ENCODE measurements around the gene TMPRSS3.

TMPRSS3 gene

DNA sequence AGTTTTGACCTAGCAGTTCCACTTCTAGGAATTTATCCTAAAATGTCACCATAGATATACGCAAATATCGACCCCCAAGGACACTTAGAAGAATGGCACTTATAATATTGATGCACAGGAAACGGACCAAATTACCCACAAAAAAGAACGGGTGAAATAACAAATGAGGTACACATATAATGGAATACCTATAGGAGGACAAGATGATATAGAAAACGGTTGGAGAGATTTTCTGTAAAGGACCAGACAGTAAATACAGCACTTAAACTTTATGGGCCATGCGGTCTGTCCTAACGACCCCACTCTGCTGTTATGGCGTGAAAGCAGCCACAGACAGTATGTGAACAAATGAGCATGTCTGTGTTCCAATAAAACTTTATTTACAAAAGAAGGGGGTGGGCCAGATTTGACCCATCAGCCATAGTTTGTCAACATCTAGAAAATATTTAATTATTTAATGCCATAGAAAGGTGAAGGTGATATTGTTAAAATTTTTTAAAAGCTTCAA, 2.4 kb downstream of the TMPRSS3 start:
- Mint-ChIP-seq H3K27ac (peak overlapping the region; percentile 86), H3K9me3 (ENCODE audit: low read depth) (no peaks in the 10 kb centered on the region), H3K4me3 (peak overlapping the region; percentile 78), H3K36me3 (peaks cover 5% of the 10 kb centered on the region), H3K4me1 (ENCODE audit: low read depth) (peaks cover 73% of the 10 kb centered on the region), H3K27me3 (no peaks in the 10 kb centered on the region)

DNA sequence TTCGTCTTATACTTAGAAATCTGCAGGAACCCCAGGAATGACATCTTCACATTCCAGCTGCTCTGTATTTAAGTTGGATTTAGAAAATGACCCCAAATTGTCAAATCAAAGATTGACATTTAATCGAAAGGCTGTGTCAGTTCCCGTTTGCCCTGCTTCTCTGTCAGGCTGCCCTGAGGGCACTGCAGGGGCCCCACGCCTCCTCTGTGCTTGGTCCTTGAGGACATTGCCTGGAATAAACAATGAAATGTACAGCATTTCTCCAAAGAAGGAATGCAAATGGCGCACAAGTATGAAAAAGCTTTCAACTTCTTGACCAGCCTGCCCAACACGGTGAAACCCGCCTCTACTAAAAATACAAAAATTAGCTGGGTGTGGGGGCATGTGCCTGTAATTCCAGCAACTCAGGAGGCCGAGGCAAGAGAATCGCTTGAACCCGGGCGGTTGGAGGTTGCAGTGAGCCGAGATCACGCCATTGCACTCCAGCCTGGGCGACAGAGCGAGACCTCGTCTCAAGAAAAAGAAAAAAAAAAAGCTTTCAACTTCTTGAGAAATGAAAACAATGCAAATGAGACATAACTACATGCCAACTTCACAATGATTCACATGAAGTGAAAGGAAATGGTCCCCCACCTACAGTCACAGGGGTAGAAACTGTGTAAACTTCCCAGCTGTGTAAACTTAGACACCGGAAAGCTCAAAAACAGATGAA, 3.0 kb downstream of the TMPRSS3 start:
- peak overlapping the region; percentile 86 for H3K27ac Mint-ChIP-seq

DNA sequence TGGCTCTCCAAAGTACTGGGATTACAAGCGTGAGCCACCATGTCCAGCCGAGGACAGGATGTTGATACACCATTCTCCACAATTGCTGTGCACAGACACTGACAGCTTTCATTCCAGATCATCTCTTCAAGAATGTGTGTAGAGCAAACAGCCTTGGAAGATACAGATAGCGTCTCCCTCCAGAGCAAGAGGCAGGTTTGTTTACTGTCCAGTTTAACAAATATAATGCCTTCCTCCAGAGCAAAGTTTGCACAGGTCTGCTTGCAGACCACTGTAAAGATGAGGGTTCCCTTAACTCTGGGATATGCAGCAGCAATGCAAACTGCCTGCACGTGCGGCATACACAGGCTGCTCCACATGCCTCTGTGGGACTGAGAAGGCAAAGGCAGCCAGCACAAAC, 4.6 kb downstream of the TMPRSS3 start:
- H3K27me3 Mint-ChIP-seq = no peaks in the 10 kb centered on the region
- peak overlapping the region; percentile 20 for H3K4me3 Mint-ChIP-seq
- H3K27ac Mint-ChIP-seq = peak overlapping the region; percentile 86
- H3K36me3 Mint-ChIP-seq = peaks cover 5% of the 10 kb centered on the region
- H3K4me1 Mint-ChIP-seq (ENCODE audit: low read depth) = peaks cover 71% of the 10 kb centered on the region
- no peaks in the 10 kb centered on the region for H3K9me3 Mint-ChIP-seq (ENCODE audit: low read depth)

More for the DNA sequence above, 3.0 kb downstream of the TMPRSS3 start:
- Mint-ChIP-seq H3K36me3 (peaks cover 5% of the 10 kb centered on the region), H3K27me3 (no peaks in the 10 kb centered on the region), H3K4me3 (peak overlapping the region; percentile 78), H3K4me1 (ENCODE audit: low read depth) (peaks cover 69% of the 10 kb centered on the region), H3K9me3 (ENCODE audit: low read depth) (no peaks in the 10 kb centered on the region)

DNA sequence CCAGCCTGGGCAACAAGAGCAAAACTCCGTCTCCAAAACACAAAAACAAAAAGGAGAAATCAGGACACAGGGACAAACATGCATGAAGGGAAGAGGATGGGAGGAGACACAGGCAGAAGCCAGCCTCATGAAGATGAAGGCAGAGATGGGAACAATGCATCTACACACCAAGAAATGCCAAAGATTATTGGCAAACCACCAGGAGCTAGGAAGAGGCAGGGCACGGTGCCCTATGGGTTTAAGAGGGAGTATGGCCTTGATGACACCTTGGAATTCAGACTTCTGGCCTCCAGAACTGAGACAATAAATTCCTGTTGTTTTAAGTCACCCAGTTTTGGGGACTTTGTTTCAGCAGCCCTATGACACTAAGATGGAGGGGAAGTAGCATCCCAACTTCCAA, 5.2 kb downstream of the TMPRSS3 start:
- Mint-ChIP-seq H3K4me1 (ENCODE audit: low read depth) (peaks cover 72% of the 10 kb centered on the region), H3K27me3 (no peaks in the 10 kb centered on the region), H3K4me3 (no peak overlapping the region), H3K27ac (peak overlapping the region; percentile 54), H3K9me3 (ENCODE audit: low read depth) (no peaks in the 10 kb centered on the region), H3K36me3 (peaks cover 5% of the 10 kb centered on the region)

DNA sequence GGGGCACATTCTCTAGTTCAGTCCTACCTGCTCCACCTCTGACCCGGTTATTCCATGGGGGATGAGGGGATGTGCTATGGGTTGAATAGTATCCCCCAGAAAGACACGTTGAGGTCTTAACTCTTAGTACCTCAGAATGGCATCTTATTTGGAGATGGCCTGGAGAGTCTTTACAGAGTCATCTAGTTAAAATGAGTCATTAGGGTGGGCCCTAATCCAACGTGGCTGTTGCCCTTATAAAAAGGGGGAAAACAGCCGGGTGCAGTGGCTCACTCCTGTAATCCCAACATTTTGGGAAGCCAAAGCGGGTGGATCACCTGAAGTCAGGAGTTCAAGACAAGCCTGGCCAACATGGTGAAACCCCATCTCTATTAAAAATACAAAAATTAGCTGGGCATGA, 5.7 kb downstream of the TMPRSS3 start:
- peak overlapping the region; percentile 64 for H3K27ac Mint-ChIP-seq
- peaks cover 5% of the 10 kb centered on the region for H3K36me3 Mint-ChIP-seq
- H3K4me1 Mint-ChIP-seq (ENCODE audit: low read depth) = peaks cover 76% of the 10 kb centered on the region
- no peaks in the 10 kb centered on the region for H3K27me3 Mint-ChIP-seq
- no peaks in the 10 kb centered on the region for H3K9me3 Mint-ChIP-seq (ENCODE audit: low read depth)
- no peak overlapping the region for H3K4me3 Mint-ChIP-seq

DNA sequence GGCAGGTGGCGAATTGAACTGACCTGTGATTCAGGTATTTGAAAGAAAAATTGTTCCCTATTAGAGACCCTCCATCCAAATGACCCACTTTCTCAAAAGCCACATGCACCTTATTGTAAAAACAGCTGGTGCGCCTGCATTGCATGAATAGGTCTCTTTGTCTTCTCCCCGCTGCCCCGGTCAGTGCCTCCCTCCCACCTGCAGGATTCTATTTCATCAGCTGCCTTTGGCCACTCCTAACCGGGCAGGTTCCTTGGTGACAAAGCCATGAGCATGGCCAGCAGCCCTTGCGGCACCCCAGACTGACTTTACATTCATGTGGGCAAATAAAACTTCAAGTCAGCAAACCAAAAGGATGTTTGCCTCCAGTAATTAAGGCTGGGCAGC, 6.4 kb downstream of the TMPRSS3 start:
- no peaks in the 10 kb centered on the region for H3K9me3 Mint-ChIP-seq (ENCODE audit: low read depth)
- peaks cover 7% of the 10 kb centered on the region for H3K36me3 Mint-ChIP-seq
- no peaks in the 10 kb centered on the region for H3K27me3 Mint-ChIP-seq
- H3K4me3 Mint-ChIP-seq = no peak overlapping the region
- peaks cover 78% of the 10 kb centered on the region for H3K4me1 Mint-ChIP-seq (ENCODE audit: low read depth)
- H3K27ac Mint-ChIP-seq = no peak overlapping the region

DNA sequence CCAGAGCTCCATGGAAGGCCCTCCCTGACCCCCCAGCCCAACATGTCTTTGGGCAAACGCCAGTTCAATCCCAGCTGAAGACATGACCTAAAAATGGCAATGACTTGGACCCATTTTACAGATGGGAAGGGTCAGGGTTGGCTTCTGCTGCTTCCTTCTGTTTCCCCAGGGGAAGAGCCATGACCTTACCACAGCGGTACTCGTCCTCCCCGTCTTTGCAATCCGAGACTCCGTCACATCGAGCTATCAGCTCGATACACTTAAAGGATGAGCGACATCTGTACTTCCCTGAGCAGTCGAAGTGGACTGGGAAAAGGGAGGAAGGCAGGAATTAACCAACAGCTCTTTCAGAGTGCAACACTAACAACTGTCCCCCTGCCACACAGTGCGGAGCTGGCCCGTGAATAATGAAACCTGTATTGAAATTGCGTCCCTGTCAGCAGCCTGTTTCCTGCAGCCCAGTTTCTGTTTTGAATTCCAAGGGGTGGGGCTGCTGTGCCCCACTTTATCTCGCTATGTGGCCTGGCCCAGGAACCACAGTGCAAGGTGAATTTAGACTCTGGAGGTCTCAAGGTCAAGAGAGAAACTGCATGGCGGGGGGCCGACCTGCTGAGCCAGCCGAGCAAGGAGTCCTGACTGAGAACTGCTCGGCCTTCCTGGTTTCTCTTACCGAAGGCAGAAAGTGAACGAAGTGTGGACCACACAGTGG, 7.0 kb downstream of the TMPRSS3 start:
- H3K4me3 Mint-ChIP-seq = no peak overlapping the region
- H3K9me3 Mint-ChIP-seq (ENCODE audit: low read depth) = no peaks in the 10 kb centered on the region
- H3K27me3 Mint-ChIP-seq = no peaks in the 10 kb centered on the region
- H3K4me1 Mint-ChIP-seq (ENCODE audit: low read depth) = peaks cover 81% of the 10 kb centered on the region
- peak overlapping the region; percentile 22 for H3K27ac Mint-ChIP-seq
- H3K36me3 Mint-ChIP-seq = peaks cover 7% of the 10 kb centered on the region

DNA sequence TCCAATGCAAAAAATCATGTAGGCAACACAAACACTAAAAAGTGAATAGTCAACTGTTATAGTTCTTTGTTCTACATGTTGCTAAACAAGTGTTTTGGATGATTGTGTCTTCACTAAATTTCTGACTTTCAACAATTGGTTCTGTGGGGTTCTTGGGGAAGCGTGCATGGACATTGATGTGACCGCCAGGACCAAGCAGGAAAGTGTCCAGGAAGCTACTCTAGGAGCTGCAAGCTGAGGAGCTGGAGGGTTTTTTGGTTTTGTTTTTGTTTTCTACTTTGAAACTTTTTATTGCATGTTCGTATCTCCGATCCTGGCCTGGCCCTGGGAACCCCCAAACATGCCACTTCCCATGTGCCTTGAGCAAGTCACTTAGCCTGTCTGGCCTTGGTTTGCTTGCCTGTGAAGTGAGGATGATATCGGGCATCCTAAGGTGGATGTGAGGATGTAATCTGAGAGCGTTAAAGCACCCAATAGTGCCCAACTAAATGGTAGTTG, 8.0 kb downstream of the TMPRSS3 start:
- Mint-ChIP-seq H3K9me3 (ENCODE audit: low read depth) (no peaks in the 10 kb centered on the region), H3K36me3 (peaks cover 7% of the 10 kb centered on the region), H3K4me3 (no peak overlapping the region), H3K27me3 (no peaks in the 10 kb centered on the region), H3K4me1 (ENCODE audit: low read depth) (peaks cover 72% of the 10 kb centered on the region), H3K27ac (no peak overlapping the region)

DNA sequence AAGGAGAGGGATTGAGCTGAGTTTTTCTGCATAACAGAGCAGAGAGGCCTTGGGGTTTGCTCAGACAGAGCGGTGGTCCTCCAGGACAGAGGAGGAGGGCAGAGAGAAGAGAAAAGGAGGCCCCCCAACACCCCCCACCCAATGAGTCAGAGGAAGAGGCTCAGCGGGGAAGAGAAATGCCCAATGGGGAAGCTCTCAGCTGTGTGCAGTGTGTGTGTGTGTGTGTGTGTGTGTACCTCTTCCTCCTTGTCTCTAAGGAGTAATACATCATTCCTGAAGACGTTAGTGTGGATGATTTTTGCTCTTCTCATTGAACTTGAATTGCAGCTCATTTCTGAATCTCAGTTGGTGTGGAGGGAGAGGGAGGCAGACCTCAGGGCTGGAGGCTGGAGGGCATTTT, 8.7 kb downstream of the TMPRSS3 start:
- Mint-ChIP-seq H3K36me3 (peaks cover 7% of the 10 kb centered on the region), H3K27me3 (no peaks in the 10 kb centered on the region), H3K4me3 (no peak overlapping the region), H3K4me1 (ENCODE audit: low read depth) (peaks cover 67% of the 10 kb centered on the region), H3K9me3 (ENCODE audit: low read depth) (no peaks in the 10 kb centered on the region), H3K27ac (no peak overlapping the region)

DNA sequence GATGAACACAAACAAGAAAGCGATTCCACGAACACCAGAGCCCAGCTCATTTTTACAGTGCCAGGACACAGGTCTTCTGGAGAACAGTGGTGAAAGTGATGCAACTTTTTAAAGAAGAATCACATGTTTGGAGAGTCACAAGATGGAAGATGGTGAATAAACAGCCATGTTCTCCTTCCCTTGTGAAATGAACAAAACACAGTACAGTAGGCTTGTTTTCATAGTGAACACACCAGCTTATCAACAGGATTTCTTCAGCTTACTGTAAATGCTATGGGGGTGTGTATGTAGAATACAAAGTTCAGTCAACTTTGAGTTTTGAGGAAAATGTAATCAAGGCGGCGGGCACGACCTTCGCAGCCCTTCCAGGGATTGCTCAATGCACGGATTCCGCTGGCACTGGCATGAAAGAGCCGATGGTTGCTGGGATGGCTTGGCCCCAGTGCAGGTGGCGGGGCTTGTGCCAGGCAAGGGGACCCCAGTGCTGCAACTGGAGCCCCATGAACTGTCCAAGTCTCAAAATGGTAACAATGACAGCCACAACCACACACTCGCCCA, 9.7 kb downstream of the TMPRSS3 start:
- no peak overlapping the region for H3K4me3 Mint-ChIP-seq
- H3K4me1 Mint-ChIP-seq (ENCODE audit: low read depth) = peaks cover 59% of the 10 kb centered on the region
- no peaks in the 10 kb centered on the region for H3K27me3 Mint-ChIP-seq
- H3K27ac Mint-ChIP-seq = no peak overlapping the region
- H3K9me3 Mint-ChIP-seq (ENCODE audit: low read depth) = no peaks in the 10 kb centered on the region
- H3K36me3 Mint-ChIP-seq = peaks cover 14% of the 10 kb centered on the region

DNA sequence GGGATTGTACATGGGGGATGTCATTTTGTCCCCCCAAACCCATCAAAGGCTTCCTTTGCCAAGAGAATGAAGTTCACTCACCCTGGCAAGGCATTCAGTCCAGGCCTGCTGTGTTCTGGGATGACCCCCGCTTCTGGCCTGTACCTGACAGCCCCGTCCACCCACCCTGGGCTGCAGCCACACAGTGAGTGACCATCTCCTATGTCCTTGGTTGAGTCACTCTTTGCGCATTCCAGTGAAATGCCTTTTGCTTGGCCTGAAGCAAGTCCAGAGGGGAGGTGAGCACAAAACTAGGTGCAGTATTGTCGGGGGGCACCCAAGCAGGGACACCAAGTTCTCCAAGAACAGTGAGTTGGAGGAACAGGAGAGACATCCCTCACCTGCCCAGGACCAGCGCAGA, 10.2 kb downstream of the TMPRSS3 start:
- H3K36me3 Mint-ChIP-seq = peaks cover 11% of the 10 kb centered on the region
- H3K4me3 Mint-ChIP-seq = no peak overlapping the region
- no peaks in the 10 kb centered on the region for H3K27me3 Mint-ChIP-seq
- H3K27ac Mint-ChIP-seq = no peak overlapping the region
- peaks cover 54% of the 10 kb centered on the region for H3K4me1 Mint-ChIP-seq (ENCODE audit: low read depth)
- H3K9me3 Mint-ChIP-seq (ENCODE audit: low read depth) = no peaks in the 10 kb centered on the region

DNA sequence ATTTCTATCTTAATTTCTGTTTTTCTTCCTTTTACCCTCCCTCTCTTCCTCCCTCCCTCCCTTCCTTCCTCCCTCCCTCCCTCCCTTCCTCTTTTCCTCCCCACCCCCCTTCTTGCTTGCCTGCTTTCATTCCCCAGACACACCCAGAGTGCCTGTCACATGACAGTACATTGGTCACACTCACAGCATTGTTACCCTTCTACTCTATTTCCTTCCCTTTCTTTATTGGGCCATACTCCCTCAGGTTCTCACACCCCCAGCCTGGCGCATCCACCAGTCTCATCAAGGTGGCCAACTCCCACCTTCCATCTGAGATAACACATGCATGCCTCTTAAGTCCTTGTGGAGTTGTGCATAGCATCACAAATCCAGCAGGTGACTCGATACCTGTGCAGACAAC, 10.9 kb downstream of the TMPRSS3 start:
- Mint-ChIP-seq H3K27ac (peak overlapping the region; percentile 23), H3K4me3 (peak overlapping the region; percentile 65), H3K9me3 (ENCODE audit: low read depth) (no peaks in the 10 kb centered on the region), H3K36me3 (peaks cover 9% of the 10 kb centered on the region), H3K4me1 (ENCODE audit: low read depth) (peaks cover 48% of the 10 kb centered on the region), H3K27me3 (no peaks in the 10 kb centered on the region)

DNA sequence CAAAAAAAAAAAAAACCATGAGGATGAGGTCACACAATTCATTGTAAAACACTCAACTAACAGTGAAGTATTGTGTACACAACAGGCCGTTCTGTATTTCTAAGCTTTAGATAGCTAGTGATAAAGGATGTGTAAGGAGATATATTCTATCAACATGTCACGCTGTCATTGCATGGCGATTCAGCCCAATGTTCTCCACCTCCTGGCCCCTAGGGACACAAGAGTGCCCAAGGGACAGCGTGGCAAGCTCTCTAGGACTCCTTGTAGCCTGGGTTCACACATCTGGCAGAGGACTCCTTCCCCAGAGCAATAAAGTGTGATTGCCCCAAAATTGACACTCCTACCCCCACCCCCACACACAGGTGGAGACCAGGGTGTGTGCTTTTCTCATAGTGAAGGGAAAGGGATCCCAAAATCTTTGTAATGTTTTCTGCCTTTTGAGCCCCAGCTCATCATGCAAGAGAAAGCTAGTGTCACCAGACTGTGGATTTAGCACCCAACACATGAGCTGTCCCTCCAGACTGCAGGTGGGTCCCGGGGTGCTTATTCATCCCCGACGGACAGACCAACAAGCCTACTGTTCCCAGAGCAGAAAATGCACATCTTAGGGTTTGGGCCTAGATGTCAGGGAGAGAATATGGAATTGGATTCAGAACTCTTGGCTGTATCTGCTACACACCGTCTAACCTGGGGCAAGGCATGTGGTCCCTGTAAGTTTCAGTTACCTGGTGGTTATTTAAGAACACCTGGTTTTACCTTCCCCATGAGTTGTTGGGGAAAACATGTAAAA, 11.5 kb downstream of the TMPRSS3 start:
- H3K9me3 Mint-ChIP-seq (ENCODE audit: low read depth) = no peaks in the 10 kb centered on the region
- H3K4me1 Mint-ChIP-seq (ENCODE audit: low read depth) = peaks cover 42% of the 10 kb centered on the region
- H3K36me3 Mint-ChIP-seq = peaks cover 9% of the 10 kb centered on the region
- no peak overlapping the region for H3K27ac Mint-ChIP-seq
- H3K27me3 Mint-ChIP-seq = no peaks in the 10 kb centered on the region
- H3K4me3 Mint-ChIP-seq = no peak overlapping the region

DNA sequence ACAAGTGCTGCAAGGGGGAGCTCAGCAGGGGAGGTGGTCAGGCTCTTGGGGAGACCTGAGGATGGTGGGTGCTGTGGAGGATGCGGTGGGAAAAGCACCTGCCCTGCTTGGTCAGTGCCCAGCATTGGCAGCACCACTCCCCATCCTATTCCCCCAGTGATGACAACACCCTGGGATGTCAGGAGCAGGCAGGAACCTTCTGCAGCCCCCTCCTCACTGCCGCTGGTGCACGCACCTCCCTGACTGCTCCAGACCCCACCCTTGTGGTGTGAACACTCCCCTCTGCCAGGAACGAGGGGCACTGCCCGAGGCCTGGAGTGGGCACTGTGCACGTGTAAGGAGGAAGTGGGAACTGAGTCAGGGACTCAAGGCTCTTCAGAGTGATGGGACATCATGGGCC, 12.5 kb downstream of the TMPRSS3 start:
- H3K27me3 Mint-ChIP-seq = no peaks in the 10 kb centered on the region
- H3K4me1 Mint-ChIP-seq (ENCODE audit: low read depth) = peaks cover 34% of the 10 kb centered on the region

More for the DNA sequence above, 12.5 kb downstream of the TMPRSS3 start:
- Mint-ChIP-seq H3K27ac (no peak overlapping the region), H3K9me3 (ENCODE audit: low read depth) (no peaks in the 10 kb centered on the region), H3K4me3 (no peak overlapping the region), H3K36me3 (peaks cover 9% of the 10 kb centered on the region)

Measured in activated naive CD8-positive, alpha-beta T cell (primary cell).